ENCODE results near the gene COL23A1.

GRCh38 chr5:178392931-178393394 lies 197.2 kb downstream of the COL23A1 start:
- TF ChIP-seq CEBPB (IDR thresholded peaks at IDR 0.05), result no peak
- TF ChIP-seq, protein P1, sequence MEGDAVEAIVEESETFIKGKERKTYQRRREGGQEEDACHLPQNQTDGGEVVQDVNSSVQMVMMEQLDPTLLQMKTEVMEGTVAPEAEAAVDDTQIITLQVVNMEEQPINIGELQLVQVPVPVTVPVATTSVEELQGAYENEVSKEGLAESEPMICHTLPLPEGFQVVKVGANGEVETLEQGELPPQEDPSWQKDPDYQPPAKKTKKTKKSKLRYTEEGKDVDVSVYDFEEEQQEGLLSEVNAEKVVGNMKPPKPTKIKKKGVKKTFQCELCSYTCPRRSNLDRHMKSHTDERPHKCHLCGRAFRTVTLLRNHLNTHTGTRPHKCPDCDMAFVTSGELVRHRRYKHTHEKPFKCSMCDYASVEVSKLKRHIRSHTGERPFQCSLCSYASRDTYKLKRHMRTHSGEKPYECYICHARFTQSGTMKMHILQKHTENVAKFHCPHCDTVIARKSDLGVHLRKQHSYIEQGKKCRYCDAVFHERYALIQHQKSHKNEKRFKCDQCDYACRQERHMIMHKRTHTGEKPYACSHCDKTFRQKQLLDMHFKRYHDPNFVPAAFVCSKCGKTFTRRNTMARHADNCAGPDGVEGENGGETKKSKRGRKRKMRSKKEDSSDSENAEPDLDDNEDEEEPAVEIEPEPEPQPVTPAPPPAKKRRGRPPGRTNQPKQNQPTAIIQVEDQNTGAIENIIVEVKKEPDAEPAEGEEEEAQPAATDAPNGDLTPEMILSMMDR (IDR thresholded peaks at IDR 0.05), result no peak
- no peak for TF ChIP-seq USF2 (IDR thresholded peaks at IDR 0.05)
- TF ChIP-seq NR3C1 (IDR thresholded peaks at IDR 0.05), result no peak
- no peak for TF ChIP-seq EHMT2 (IDR thresholded peaks at IDR 0.05; ENCODE audit: low read depth)
- no peak for TF ChIP-seq CHD2 (IDR thresholded peaks at IDR 0.05; ENCODE audit: low read length, partially characterized antibody)
- no peak for TF ChIP-seq ESRRA (IDR thresholded peaks at IDR 0.05; ENCODE audit: borderline replicate concordance, low read length)
- no peak for TF ChIP-seq RAD21 (conservative IDR thresholded peaks at IDR 0.05 in 1 of 2, IDR thresholded peaks at IDR 0.05 in 1 of 2)
- TF ChIP-seq, protein P2, sequence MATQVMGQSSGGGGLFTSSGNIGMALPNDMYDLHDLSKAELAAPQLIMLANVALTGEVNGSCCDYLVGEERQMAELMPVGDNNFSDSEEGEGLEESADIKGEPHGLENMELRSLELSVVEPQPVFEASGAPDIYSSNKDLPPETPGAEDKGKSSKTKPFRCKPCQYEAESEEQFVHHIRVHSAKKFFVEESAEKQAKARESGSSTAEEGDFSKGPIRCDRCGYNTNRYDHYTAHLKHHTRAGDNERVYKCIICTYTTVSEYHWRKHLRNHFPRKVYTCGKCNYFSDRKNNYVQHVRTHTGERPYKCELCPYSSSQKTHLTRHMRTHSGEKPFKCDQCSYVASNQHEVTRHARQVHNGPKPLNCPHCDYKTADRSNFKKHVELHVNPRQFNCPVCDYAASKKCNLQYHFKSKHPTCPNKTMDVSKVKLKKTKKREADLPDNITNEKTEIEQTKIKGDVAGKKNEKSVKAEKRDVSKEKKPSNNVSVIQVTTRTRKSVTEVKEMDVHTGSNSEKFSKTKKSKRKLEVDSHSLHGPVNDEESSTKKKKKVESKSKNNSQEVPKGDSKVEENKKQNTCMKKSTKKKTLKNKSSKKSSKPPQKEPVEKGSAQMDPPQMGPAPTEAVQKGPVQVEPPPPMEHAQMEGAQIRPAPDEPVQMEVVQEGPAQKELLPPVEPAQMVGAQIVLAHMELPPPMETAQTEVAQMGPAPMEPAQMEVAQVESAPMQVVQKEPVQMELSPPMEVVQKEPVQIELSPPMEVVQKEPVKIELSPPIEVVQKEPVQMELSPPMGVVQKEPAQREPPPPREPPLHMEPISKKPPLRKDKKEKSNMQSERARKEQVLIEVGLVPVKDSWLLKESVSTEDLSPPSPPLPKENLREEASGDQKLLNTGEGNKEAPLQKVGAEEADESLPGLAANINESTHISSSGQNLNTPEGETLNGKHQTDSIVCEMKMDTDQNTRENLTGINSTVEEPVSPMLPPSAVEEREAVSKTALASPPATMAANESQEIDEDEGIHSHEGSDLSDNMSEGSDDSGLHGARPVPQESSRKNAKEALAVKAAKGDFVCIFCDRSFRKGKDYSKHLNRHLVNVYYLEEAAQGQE (IDR thresholded peaks at IDR 0.05), result no peak
- no peak for TF ChIP-seq SMC3 (IDR thresholded peaks at IDR 0.05)

Data from A549 (cell line).